ENCODE results near the gene TGFBI. TPM values are rescaled to one million over a fixed set of nuclear protein-coding genes. Genes with fewer than 3 reads are reported as not detected.

TGFBI gene
- total RNA-seq, 1 donor from 2014 or later = 4.6 TPM

GRCh38 chr5:136046246-136046645, 17.5 kb downstream of the TGFBI start:
- H3K36me3 Mint-ChIP-seq (ENCODE audit: low read depth) = no peaks in the 10 kb centered on the region
- no peak overlapping the region for H3K27ac Mint-ChIP-seq (ENCODE audit: unreplicated experiment)
- H3K4me1 Mint-ChIP-seq = peaks cover 10% of the 10 kb centered on the region
- no peaks in the 10 kb centered on the region for H3K27me3 Mint-ChIP-seq (ENCODE audit: low read depth)
- no peak for DNase-seq (ENCODE audit: low read depth, low spot score)
- no peak overlapping the region for H3K4me3 Mint-ChIP-seq
- no peaks in the 10 kb centered on the region for H3K9me3 Mint-ChIP-seq
- no peak for TF ChIP-seq CTCF (conservative IDR thresholded peaks at IDR 0.05)

- no peak overlapping the region for H3K27ac Mint-ChIP-seq (ENCODE audit: unreplicated experiment)
- H3K36me3 Mint-ChIP-seq (ENCODE audit: low read depth) = no peaks in the 10 kb centered on the region
- no peak for DNase-seq (ENCODE audit: low read depth, low spot score)
- no peak overlapping the region for H3K4me3 Mint-ChIP-seq
- H3K9me3 Mint-ChIP-seq = no peaks in the 10 kb centered on the region
- no peak for TF ChIP-seq CTCF (conservative IDR thresholded peaks at IDR 0.05)
- no peaks in the 10 kb centered on the region for H3K27me3 Mint-ChIP-seq (ENCODE audit: low read depth)
- H3K4me1 Mint-ChIP-seq = peaks cover 3% of the 10 kb centered on the region
These were observed 19.1 kb downstream of the TGFBI start for GRCh38 chr5:136047858-136048257.

- H3K4me1 Mint-ChIP-seq = peaks cover 6% of the 10 kb centered on the region
- TF ChIP-seq CTCF (conservative IDR thresholded peaks at IDR 0.05) = no peak
- no peak overlapping the region for H3K27ac Mint-ChIP-seq (ENCODE audit: unreplicated experiment)
- DNase-seq (ENCODE audit: low read depth, low spot score) = no peak
- no peaks in the 10 kb centered on the region for H3K27me3 Mint-ChIP-seq (ENCODE audit: low read depth)
- H3K9me3 Mint-ChIP-seq = no peaks in the 10 kb centered on the region
- no peaks in the 10 kb centered on the region for H3K36me3 Mint-ChIP-seq (ENCODE audit: low read depth)
- no peak overlapping the region for H3K4me3 Mint-ChIP-seq
These were observed 20.2 kb downstream of the TGFBI start for GRCh38 chr5:136048966-136049365.

- Mint-ChIP-seq H3K27me3 (ENCODE audit: low read depth) (no peaks in the 10 kb centered on the region), H3K4me3 (no peak overlapping the region), H3K4me1 (peaks cover 9% of the 10 kb centered on the region), H3K27ac (ENCODE audit: unreplicated experiment) (no peak overlapping the region), H3K36me3 (ENCODE audit: low read depth) (no peaks in the 10 kb centered on the region), H3K9me3 (no peaks in the 10 kb centered on the region)
- no peak for TF ChIP-seq CTCF (conservative IDR thresholded peaks at IDR 0.05)
- DNase-seq (ENCODE audit: low read depth, low spot score) = no peak
These were observed 22.9 kb downstream of the TGFBI start for GRCh38 chr5:136051486-136052220.

GRCh38 chr5:136052692-136053335, 24.0 kb downstream of the TGFBI start:
- no peaks in the 10 kb centered on the region for H3K27me3 Mint-ChIP-seq (ENCODE audit: low read depth)
- no peak overlapping the region for H3K27ac Mint-ChIP-seq (ENCODE audit: unreplicated experiment)
- no peaks in the 10 kb centered on the region for H3K9me3 Mint-ChIP-seq
- H3K36me3 Mint-ChIP-seq (ENCODE audit: low read depth) = no peaks in the 10 kb centered on the region
- TF ChIP-seq CTCF (conservative IDR thresholded peaks at IDR 0.05) = no peak
- peaks cover 17% of the 10 kb centered on the region for H3K4me1 Mint-ChIP-seq
- DNase-seq (ENCODE audit: low read depth, low spot score) = no peak
- H3K4me3 Mint-ChIP-seq = no peak overlapping the region
